Smooth muscle cell (in vitro differentiated cells): ENCODE results near the gene FKBP5. TPM values are rescaled to one million over a fixed set of nuclear protein-coding genes. Genes with fewer than 3 reads are reported as not detected.

Source experiments
- DNase-seq: peaks from one replicate; lab custom pipeline; 2025; ENCODE audit not compliant: unreplicated experiment; lab: John Stamatoyannopoulos, UW
- H2AFZ ChIP-seq: fragments of 200-600 bp; sonication (generic); 2 replicates; pipeline ENCODE4 v1.6.0; 2016; ENCODE audit warnings: antibody characterized with exemption, low read depth, mild to moderate bottlenecking
- H3F3A ChIP-seq: fragments of 200-600 bp; sonication (generic); 2 replicates; pipeline ENCODE4 v1.6.0; 2017; ENCODE audit warnings: antibody characterized with exemption, low read depth
- H3K27ac ChIP-seq: fragments of 200-600 bp; sonication (generic); 2 replicates; pipeline ENCODE4 v1.5.1; 2016; ENCODE audit warnings: low read depth, mild to moderate bottlenecking
- H3K27me3 ChIP-seq: fragments of 200-600 bp; sonication (generic); 2 replicates; pipeline ENCODE4 v1.6.1; 2016; ENCODE audit warnings: low read depth, mild to moderate bottlenecking
- H3K36me3 ChIP-seq: fragments of 200-600 bp; sonication (generic); 2 replicates; pipeline ENCODE4 v1.5.1; 2016; ENCODE audit warnings: low read depth
- H3K4me1 ChIP-seq: fragments of 200-600 bp; sonication (generic); 2 replicates; pipeline ENCODE4 v1.5.1; 2016; ENCODE audit warnings: low read depth
- H3K4me2 ChIP-seq: fragments of 200-600 bp; sonication (generic); 2 replicates; pipeline ENCODE4 v1.6.0; 2016; ENCODE audit warnings: mild to moderate bottlenecking
- H3K4me3 ChIP-seq: fragments of 200-600 bp; sonication (generic); 2 replicates; pipeline ENCODE4 v1.5.1; 2016; ENCODE audit warnings: mild to moderate bottlenecking
- H3K79me2 ChIP-seq: fragments of 200-600 bp; sonication (generic); 2 replicates; pipeline ENCODE4 v1.6.0; 2016; ENCODE audit warnings: low read depth, mild to moderate bottlenecking
- H3K9ac ChIP-seq: fragments of 200-600 bp; sonication (generic); 2 replicates; pipeline ENCODE4 v1.6.0; 2016; ENCODE audit warnings: low read depth
- H3K9me3 ChIP-seq: fragments of 200-600 bp; sonication (generic); replicated peaks from 2 replicates; pipeline ENCODE4 v1.5.1; 2016; ENCODE audit warnings: low read depth
- H4K20me1 ChIP-seq: fragments of 200-600 bp; sonication (generic); 2 replicates; pipeline ENCODE4 v1.6.0; 2016; ENCODE audit warnings: low read depth
- CTCF ChIP-seq: fragments of 200-600 bp; sonication (generic); IDR thresholded peaks from 2 replicates; pipeline ENCODE4 v1.5.1; 2017; ENCODE audit warnings: borderline replicate concordance, mild to moderate bottlenecking, antibody characterized with exemption; ENCODE audit not compliant: insufficient read depth, poor library complexity, severe bottlenecking
- WGBS: methylation state at CpG from one replicate; pipeline ENCODE4 v1.1.7; 2016; ENCODE audit warnings: low lambda C conversion rate; 5-methylcytosine and 5-hydroxymethylcytosine counted together
- polyA plus RNA-seq: library from polyadenylated mRNA; unstranded; fragments of >200 nt; fragmentation: Nextera tagmentation; extraction: Ambion mirVana; gene quantifications from 2 replicates; pipeline ENCODE4 v1.2.1, GENCODE V29; 2016
- total RNA-seq: library from RNA; depleted of rRNA; stranded (reverse); fragments of >200 nt; gene quantifications from 2 replicates; pipeline ENCODE4 v1.2.3, GENCODE V29; 2014

Gene FKBP5
- total and polyA plus RNA-seq, 2 experiments from 2014 or later = 0.85 to 3.8 TPM

GRCh38 chr6:35731736-35732532 lies 43.2 kb upstream of the FKBP5 start:
- no peaks in the 10 kb centered on the region for H3K27me3 ChIP-seq
- peak overlapping the region; percentile 99 for H3K4me2 ChIP-seq
- H3K36me3 ChIP-seq = no peaks in the 10 kb centered on the region
- H3K79me2 ChIP-seq = no peaks in the 10 kb centered on the region
- peak; percentile 71 for DNase-seq
- H2AFZ ChIP-seq = peak overlapping the region; percentile 97
- 1% methylated on average over 17 of the region's 61 CpGs for WGBS
- no peak for TF ChIP-seq CTCF
- peak overlapping the region; percentile 70 for H3K27ac ChIP-seq
- peaks cover 19% of the 10 kb centered on the region for H3K4me1 ChIP-seq
- peak overlapping the region; percentile 92 for H3K4me3 ChIP-seq
- H3K9ac ChIP-seq = peak overlapping the region; percentile 80
- no peaks in the 10 kb centered on the region for H3F3A ChIP-seq
- H4K20me1 ChIP-seq = no peaks in the 10 kb centered on the region
- H3K9me3 ChIP-seq = no peaks in the 10 kb centered on the region

- H3K9me3 ChIP-seq = no peaks in the 10 kb centered on the region
- H3K27ac ChIP-seq = peak overlapping the region; percentile 70
- no peaks in the 10 kb centered on the region for H3K36me3 ChIP-seq
- DNase-seq = peak; percentile 78
- 2% methylated on average over 17 of the region's 23 CpGs for WGBS
- peak overlapping the region; percentile 99 for H3K4me2 ChIP-seq
- no peaks in the 10 kb centered on the region for H3F3A ChIP-seq
- no peak for TF ChIP-seq CTCF
- H3K79me2 ChIP-seq = no peaks in the 10 kb centered on the region
- peak overlapping the region; percentile 97 for H2AFZ ChIP-seq
- no peaks in the 10 kb centered on the region for H4K20me1 ChIP-seq
- no peaks in the 10 kb centered on the region for H3K27me3 ChIP-seq
- H3K4me1 ChIP-seq = peaks cover 24% of the 10 kb centered on the region
- peak overlapping the region; percentile 92 for H3K4me3 ChIP-seq
- peak overlapping the region; percentile 80 for H3K9ac ChIP-seq
Observed at GRCh38 chr6:35731414-35731735, 42.7 kb upstream of the FKBP5 start.

- TF ChIP-seq CTCF = no peak
- Histone ChIP-seq H2AFZ (no peak overlapping the region), H3K4me2 (peak overlapping the region; percentile 99), H3K27ac (no peak overlapping the region), H3K9me3 (no peaks in the 10 kb centered on the region), H3K79me2 (no peaks in the 10 kb centered on the region), H3K27me3 (no peaks in the 10 kb centered on the region), H3K9ac (no peak overlapping the region), H3K4me3 (peak overlapping the region; percentile 92), H4K20me1 (no peaks in the 10 kb centered on the region), H3K4me1 (peaks cover 28% of the 10 kb centered on the region), H3K36me3 (no peaks in the 10 kb centered on the region), H3F3A (no peaks in the 10 kb centered on the region)
- DNase-seq = no peak
- 5% methylated on average over 12 of the region's 15 CpGs for WGBS
Observed at GRCh38 chr6:35730745-35731413, 42.2 kb upstream of the FKBP5 start.
